Measurements from ENCODE around the gene TRIM65. TPM values are rescaled to one million over a fixed set of nuclear protein-coding genes. Genes with fewer than 3 reads are reported as not detected.

TRIM65 gene
- total RNA-seq, 2 experiments from 2014 or later, result 27.5 to 28.2 TPM

DNA sequence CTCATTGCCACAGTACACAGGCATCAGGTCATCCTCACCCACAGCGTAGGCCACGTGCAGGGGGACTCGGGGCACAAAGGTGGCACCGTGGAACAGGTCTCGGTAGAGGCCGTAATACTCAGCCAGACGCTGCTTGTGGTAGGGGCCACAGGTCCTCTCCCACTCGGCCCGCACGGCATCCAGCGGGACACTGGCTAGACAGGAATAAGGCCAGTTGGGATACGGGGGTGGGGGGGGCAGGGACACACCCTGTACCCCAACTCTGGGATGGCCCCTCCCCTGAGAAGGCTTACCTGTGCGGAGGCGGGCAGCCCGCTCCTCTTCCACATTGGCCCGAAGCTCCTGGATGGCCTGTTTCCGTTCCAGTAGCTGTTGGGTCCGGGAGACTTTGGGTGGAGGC, 5.0 kb upstream of the TRIM65 start:
- Mint-ChIP-seq H3K27ac (no peak overlapping the region), H3K27me3 (no peaks in the 10 kb centered on the region), H3K36me3 (peaks cover 14% of the 10 kb centered on the region), H3K9me3 (no peaks in the 10 kb centered on the region), H3K4me3 (no peak overlapping the region), H3K4me1 (ENCODE audit: low read depth) (peaks cover 22% of the 10 kb centered on the region)
- ChIA-PET CTCF (no interaction called here), POLR2A (no interaction called here)
- no peak for DNase-seq
- intact Hi-C loops (cut with micrococcal nuclease), result loop anchor here (10.0 kb wide), 1 partner anchor 373 kb away; no protein-coding TSS in a partner anchor

DNA sequence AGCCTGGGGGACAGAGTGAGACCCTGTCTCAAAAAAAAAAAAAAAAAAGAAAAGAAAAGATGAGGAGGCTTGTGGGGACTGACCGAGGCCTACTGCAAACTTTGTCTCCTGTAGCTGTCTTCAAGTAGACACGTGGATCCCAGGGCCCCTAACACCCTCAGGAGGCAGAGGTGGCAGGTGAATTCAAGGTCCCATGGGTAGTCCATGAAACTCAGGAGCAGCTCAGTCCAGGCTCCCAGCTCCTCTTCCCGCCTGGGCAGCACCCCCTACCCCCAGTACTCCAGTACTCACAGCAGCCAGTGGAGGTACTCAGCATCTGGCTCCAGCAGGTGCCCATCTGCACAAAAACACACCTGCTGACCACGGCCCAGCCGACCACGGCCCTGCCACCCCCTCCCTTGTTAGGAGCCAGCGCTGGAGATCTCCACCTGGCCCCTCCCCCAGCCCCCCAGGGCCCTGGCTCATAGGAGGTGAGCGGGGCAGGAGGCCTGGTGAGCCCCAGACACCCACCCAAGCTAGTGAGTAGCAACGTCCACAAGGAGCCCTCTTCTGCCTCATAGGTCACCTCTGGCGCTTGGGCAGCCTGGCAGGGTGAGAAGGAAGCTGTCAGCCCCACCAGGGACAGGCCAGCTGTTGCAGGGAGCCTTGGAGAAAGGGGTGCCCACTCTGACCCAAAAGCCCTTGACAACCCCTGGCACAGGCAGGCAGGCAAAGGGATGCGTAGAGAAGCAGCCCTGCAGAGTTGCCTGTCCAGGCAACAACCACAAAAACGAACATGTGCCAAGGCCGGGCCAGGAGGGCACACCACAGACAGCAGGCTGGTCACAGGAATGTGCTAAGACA, 4.2 kb upstream of the TRIM65 start:
- H3K27ac Mint-ChIP-seq, result no peak overlapping the region
- no peaks in the 10 kb centered on the region for H3K27me3 Mint-ChIP-seq
- POLR2A ChIA-PET, result no interaction called here
- H3K36me3 Mint-ChIP-seq, result peaks cover 14% of the 10 kb centered on the region
- H3K4me1 Mint-ChIP-seq (ENCODE audit: low read depth), result peaks cover 20% of the 10 kb centered on the region
- DNase-seq, result no peak
- intact Hi-C loops (cut with micrococcal nuclease), result loop anchor here (10.0 kb wide), 1 partner anchor 374 kb away; no protein-coding TSS in a partner anchor
- no peaks in the 10 kb centered on the region for H3K9me3 Mint-ChIP-seq
- CTCF ChIA-PET, result interaction anchor here (1.0 to 1.6 kb wide), 3 partner anchors 25 to 45 kb away, joined by 3 to 5 read pairs (median 3); no protein-coding TSS in a partner anchor
- H3K4me3 Mint-ChIP-seq, result no peak overlapping the region

DNA sequence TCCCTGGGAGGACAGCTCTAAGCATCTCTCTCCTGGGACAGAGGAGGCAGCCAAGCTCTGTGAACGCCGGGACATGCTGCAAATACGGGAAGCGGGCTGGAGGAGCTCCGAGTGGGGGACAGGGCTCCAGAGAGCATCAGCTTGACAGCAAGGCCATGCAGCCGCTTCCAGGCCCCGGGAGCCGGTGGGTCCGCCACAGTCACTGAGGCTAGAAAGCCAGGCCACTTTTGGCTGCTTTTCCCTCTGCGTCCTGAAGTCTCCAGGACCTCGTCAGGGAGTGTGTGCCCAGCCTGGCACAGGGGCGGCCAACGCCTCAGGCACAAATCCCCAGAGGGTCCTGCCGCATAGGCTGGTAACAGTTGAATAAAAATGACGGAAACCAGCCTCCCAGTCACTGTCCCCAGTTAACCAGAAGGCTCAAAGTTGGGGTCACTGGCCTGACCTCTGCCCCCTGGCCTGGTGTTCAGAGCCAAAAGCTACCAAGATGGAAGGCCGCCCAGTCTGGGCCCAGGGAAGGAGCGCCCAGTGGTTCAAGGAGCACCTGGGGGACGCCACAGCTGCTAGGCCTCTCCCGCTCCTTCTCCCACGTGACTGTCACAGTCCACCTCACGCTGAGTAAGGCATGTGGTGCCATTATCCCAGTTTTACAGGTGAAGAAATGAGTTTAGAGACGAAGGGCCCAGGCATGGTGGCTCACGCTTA, 3.2 kb upstream of the TRIM65 start:
- no peaks in the 10 kb centered on the region for H3K9me3 Mint-ChIP-seq
- intact Hi-C loops (cut with micrococcal nuclease), result loop anchor here (5.0 to 10.0 kb wide), 3 partner anchors 118 to 375 kb away; partner anchors contain the start of genes GALR2, SRP68 and UNK
- ChIA-PET CTCF (interaction anchor here (1.0 to 1.6 kb wide), 3 partner anchors 24 to 44 kb away, joined by 3 to 5 read pairs (median 3); no protein-coding TSS in a partner anchor), POLR2A (interaction anchor here (0.7 kb wide), 1 partner anchor 279 kb away, joined by 4 read pairs; no protein-coding TSS in a partner anchor)
- H3K4me1 Mint-ChIP-seq (ENCODE audit: low read depth), result peaks cover 25% of the 10 kb centered on the region
- peaks cover 14% of the 10 kb centered on the region for H3K36me3 Mint-ChIP-seq
- no peak for DNase-seq
- H3K27ac Mint-ChIP-seq, result no peak overlapping the region
- H3K27me3 Mint-ChIP-seq, result no peaks in the 10 kb centered on the region
- no peak overlapping the region for H3K4me3 Mint-ChIP-seq

DNA sequence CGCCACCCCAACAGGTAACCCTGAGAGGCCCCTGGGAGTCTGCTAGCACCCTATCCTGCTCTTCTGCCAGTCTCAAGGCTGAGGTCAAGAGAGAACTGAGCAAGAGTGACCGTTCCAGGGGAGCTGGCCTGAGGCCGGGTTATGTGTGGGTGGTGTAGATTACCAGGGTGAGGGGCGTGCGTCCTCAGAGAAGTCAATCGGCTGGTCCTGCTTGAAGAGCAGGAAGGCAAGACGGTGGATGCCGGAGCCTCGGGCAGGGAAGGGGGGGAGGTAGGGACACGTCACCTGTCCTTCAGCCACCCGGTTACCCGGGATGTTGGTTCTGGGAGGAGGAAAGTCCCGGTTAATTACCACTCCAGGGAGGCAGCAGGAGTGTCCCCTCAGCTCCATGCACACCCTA, 2.6 kb upstream of the TRIM65 start:
- no peak for DNase-seq
- CTCF ChIA-PET, result interaction anchor here (1.0 to 1.6 kb wide), 2 partner anchors 38 to 43 kb away, joined by 3 to 5 read pairs; no protein-coding TSS in a partner anchor
- Mint-ChIP-seq H3K27ac (no peak overlapping the region), H3K27me3 (no peaks in the 10 kb centered on the region), H3K4me3 (no peak overlapping the region), H3K9me3 (no peaks in the 10 kb centered on the region), H3K4me1 (ENCODE audit: low read depth) (peaks cover 27% of the 10 kb centered on the region), H3K36me3 (peaks cover 14% of the 10 kb centered on the region)
- POLR2A ChIA-PET, result interaction anchor here (0.7 kb wide), 1 partner anchor 279 kb away, joined by 4 read pairs; no protein-coding TSS in a partner anchor
- intact Hi-C loops (cut with micrococcal nuclease), result loop anchor here (5.0 kb wide), 2 partner anchors 117 to 173 kb away; partner anchors contain the start of genes GALR2, SRP68 and UNK

DNA sequence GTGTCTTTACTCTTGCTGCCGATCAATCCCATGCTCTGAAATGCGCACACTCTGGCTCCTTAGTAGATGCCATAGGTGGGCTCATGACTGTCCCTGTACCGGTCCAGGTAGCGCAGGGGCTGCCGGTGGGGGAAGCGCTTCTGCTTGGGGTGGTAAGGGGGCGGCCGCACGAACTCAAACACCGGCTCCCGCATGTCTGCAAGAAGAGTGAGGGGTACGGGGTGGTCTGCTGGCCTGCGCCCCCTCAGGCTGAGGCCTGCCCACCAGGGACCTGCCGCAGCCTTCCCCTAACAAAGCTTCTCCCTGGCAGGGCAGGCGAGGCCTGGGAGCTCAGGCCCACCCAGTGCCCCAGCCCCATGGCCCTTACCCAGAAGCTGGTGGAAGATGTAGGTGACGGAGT, 2.0 kb upstream of the TRIM65 start:
- H3K36me3 Mint-ChIP-seq, result peaks cover 12% of the 10 kb centered on the region
- CTCF ChIA-PET, result interaction anchor here (1.4 to 1.7 kb wide), 2 partner anchors 21 to 107 kb away, joined by 7 read pairs; partner anchors contain the start of gene TRIM47
- intact Hi-C loops (cut with micrococcal nuclease), result loop anchor here (5.0 kb wide), 2 partner anchors 116 to 174 kb away; partner anchors contain the start of genes GALR2, SRP68 and UNK
- H3K27ac Mint-ChIP-seq, result no peak overlapping the region
- H3K4me1 Mint-ChIP-seq (ENCODE audit: low read depth), result peaks cover 29% of the 10 kb centered on the region
- no peaks in the 10 kb centered on the region for H3K9me3 Mint-ChIP-seq
- no peaks in the 10 kb centered on the region for H3K27me3 Mint-ChIP-seq
- H3K4me3 Mint-ChIP-seq, result no peak overlapping the region
- no peak for DNase-seq
- POLR2A ChIA-PET, result no interaction called here

DNA sequence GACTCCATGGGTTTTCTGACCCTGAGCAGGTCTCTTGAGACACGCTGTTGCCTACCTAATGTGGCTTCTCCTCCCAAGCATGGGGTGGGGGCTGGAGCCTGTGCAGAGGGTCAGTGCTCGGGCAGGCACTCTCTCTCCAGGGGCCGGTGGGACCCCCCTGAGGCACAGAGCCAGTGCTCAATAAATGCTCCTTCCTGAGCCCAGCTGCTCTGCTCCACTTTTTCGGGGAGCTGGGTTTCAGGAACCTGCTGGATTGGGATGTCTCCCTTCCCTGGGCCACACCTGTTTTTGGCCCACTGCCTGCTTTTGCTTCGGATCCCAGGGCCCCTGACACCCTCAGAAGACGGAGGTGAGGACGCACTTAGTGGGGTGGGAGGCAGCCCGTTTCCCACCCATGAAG, 1.3 kb upstream of the TRIM65 start:
- no peak overlapping the region for H3K27ac Mint-ChIP-seq
- H3K4me3 Mint-ChIP-seq, result no peak overlapping the region
- no peaks in the 10 kb centered on the region for H3K9me3 Mint-ChIP-seq
- ChIA-PET POLR2A (no interaction called here), CTCF (interaction anchor here (0.5 to 2.5 kb wide), 5 partner anchors 20 to 108 kb away, joined by 3 to 11 read pairs (median 7); partner anchors contain the start of genes TRIM47 and WBP2)
- intact Hi-C loops (cut with micrococcal nuclease), result loop anchor here (5.0 kb wide), 2 partner anchors 116 to 174 kb away; partner anchors contain the start of genes GALR2, SRP68 and UNK
- peaks cover 26% of the 10 kb centered on the region for H3K4me1 Mint-ChIP-seq (ENCODE audit: low read depth)
- H3K36me3 Mint-ChIP-seq, result peaks cover 12% of the 10 kb centered on the region
- H3K27me3 Mint-ChIP-seq, result no peaks in the 10 kb centered on the region
- DNase-seq, result no peak

DNA sequence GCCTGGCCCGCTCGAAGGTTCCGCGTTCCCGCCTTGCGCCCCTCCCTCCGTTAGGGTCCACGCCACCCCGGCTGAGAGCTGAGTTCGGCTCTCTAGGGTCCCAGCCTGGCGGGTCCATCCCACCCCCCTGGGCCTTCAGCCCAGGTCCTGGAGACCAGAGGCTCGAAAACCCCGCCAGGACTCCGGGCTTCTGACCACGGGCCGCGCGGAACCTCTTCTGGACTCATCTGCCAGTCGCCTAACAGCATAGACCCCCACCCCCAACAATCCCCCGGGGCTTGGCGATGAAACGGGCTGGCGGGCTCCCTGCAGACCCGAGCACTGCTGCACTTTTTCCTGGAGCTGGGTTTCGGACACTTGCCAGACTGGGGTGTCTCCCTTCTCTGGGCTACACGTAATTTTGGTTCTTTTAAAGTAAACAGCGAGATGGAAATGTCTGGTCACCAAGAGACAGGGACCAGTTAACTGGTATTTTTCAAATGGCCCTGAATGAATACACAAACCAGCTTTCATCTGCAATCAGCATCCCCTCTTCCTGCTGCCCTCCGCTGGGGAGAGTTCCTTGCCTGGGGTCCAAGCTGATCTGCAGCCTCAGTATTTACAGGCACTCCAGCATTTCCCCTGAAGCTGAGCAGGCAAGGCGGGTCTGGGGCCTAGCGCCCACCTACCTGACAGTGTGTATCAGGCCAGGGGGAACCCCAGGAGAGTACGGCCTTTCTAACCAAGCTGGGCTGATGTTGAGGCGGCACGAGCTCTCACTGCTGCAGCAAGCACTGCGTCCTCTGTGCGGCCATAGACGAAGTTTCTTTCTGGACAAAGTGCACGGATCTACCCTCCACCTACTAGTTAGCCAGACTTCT, 639 bp upstream of the TRIM65 start:
- Mint-ChIP-seq H3K27me3 (no peaks in the 10 kb centered on the region), H3K4me1 (ENCODE audit: low read depth) (peaks cover 24% of the 10 kb centered on the region), H3K27ac (peak overlapping the region; percentile 57), H3K36me3 (peaks cover 12% of the 10 kb centered on the region), H3K9me3 (no peaks in the 10 kb centered on the region), H3K4me3 (peak overlapping the region; percentile 48)
- POLR2A ChIA-PET, result interaction anchor here (1.1 to 2.7 kb wide), 6 partner anchors 8 to 118 kb away, joined by 4 to 13 read pairs (median 8); partner anchors contain the start of genes MRPL38, TRIM47 and UNC13D
- intact Hi-C loops (cut with micrococcal nuclease), result loop anchor here (2.0 to 5.0 kb wide), 4 partner anchors 21 to 175 kb away; partner anchors contain the start of genes GALR2, SRP68, UNK and WBP2
- no peak for DNase-seq
- CTCF ChIA-PET, result interaction anchor here (0.5 to 2.8 kb wide), 16 partner anchors 20 to 513 kb away, joined by 3 to 14 read pairs (median 6); partner anchors contain the start of genes TRIM47 and WBP2

DNA sequence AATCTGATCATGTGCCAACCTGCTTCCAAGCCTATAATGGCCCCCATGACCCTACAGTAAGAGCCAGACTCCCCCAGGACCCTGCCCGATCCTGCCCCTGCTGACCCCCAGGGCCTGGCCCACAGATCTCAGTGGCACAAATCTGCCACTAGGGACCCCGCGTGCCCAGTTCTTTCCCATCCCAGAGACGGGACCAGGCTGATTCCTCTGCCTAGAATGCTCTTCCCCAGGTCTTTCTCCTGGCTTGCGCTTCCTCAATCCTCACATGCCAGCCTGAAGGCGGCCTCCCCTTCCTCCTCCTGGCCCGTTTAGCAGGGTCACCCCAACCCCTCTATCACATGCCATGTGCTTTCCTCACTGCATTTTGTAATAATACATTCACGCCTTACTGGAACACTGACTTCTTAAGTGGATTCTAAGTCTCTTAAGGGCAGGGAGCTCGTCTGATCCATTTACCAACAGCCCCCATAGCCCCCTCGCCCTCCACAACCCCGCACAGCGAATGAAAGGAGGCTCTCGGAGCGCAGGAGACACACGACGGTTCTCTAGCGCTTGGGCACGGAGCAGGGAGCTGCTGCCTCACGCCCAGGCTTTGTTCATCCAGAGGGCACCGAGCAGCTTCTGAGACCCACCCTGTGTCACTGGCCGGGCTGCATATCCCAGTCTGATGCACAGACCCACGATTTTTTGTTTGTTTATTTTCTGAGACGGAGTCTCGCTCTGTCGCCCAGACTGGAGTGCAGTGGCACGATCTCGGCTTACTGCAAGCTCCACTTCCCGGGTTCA, 1.2 kb downstream of the TRIM65 start:
- intact Hi-C loops (cut with micrococcal nuclease), result loop anchor here (2.0 to 5.0 kb wide), 5 partner anchors 19 to 177 kb away; partner anchors contain the start of genes GALR2, SRP68, UNK and WBP2
- CTCF ChIA-PET, result interaction anchor here (0.8 to 3.3 kb wide), 22 partner anchors 7 to 384 kb away, joined by 3 to 16 read pairs (median 5); partner anchors contain the start of genes MRPL38, TRIM47, TSEN54 and WBP2

DNA sequence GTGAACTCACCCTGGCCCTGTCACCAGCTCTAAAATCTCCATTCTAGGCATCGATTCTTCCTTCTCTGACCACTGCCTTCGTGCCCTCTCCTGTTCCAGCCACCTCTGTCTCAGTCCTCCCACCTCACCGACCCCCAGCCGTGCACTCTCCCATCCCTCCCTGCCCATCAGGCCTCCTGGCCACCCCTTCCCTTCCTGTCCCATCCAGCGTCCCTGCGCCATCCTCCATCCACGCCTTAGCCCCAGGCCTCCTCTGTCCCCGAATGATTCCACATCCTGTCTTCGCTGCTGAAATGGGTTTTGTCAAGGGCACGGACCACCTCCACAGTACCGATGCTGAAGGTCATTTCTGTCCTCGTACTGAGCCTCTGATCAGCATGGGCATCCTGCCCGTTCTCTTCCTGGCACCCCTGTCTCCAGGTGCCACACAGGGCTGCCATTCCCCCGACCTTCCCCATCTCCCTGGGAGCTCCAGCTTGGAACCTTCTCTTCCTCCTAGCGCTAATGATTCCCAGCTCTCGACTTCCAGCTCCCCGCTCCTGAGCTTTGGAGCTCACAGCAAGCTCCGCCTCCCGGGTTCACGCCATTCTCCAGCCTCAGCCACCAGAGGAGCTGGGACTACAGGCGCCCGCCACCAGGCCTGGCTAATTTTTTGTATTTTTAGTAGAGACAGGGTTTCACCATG, 2.6 kb downstream of the TRIM65 start:
- Mint-ChIP-seq H3K27ac (peak overlapping the region; percentile 18), H3K4me3 (no peak overlapping the region), H3K27me3 (no peaks in the 10 kb centered on the region), H3K4me1 (ENCODE audit: low read depth) (peaks cover 24% of the 10 kb centered on the region), H3K9me3 (no peaks in the 10 kb centered on the region), H3K36me3 (peaks cover 7% of the 10 kb centered on the region)
- no peak for DNase-seq
- POLR2A ChIA-PET, result no interaction called here
- intact Hi-C loops (cut with micrococcal nuclease), result loop anchor here (2.0 kb wide), 1 partner anchor 29 kb away; no protein-coding TSS in a partner anchor
- CTCF ChIA-PET, result interaction anchor here (1.3 to 3.3 kb wide), 4 partner anchors 12 to 141 kb away, joined by 5 to 16 read pairs (median 10); partner anchors contain the start of genes MRPL38 and TRIM47

More for the DNA sequence above, 1.2 kb downstream of the TRIM65 start:
- H3K27me3 Mint-ChIP-seq, result no peaks in the 10 kb centered on the region
- H3K4me1 Mint-ChIP-seq (ENCODE audit: low read depth), result peaks cover 24% of the 10 kb centered on the region
- H3K27ac Mint-ChIP-seq, result peak overlapping the region; percentile 72
- POLR2A ChIA-PET, result interaction anchor here (0.7 to 2.7 kb wide), 11 partner anchors 10 to 385 kb away, joined by 3 to 13 read pairs (median 6); partner anchors contain the start of genes CDK3, MRPL38, TRIM47 and UNC13D
- peaks cover 7% of the 10 kb centered on the region for H3K36me3 Mint-ChIP-seq
- DNase-seq, result no peak
- H3K4me3 Mint-ChIP-seq, result peak overlapping the region; percentile 84
- H3K9me3 Mint-ChIP-seq, result no peaks in the 10 kb centered on the region

Data from activated CD4-positive, alpha-beta memory T cell treated with anti-CD3 and anti-CD28 coated beads for 36 hours (primary cell).